ENCODE results near the gene THAP11. TPM values are rescaled to one million over a fixed set of nuclear protein-coding genes. Genes with fewer than 3 reads are reported as not detected.
"Not testable (repeated sequence)": the region's sequence is repeated elsewhere in the genome, so short reads cannot be mapped to it uniquely, and the experiment has no call there.

The THAP11 gene
- total RNA-seq, 1 experiment from 2014 or later: 33.3 TPM

GRCh38 chr16:67855789-67856188, 13.7 kb downstream of the THAP11 start:
- no peak for DNase-seq (ENCODE audit: low read depth, low spot score)
- in situ Hi-C loops (cut with HindIII; ENCODE audit: low pct_unique_long_range_greater_than_20kb, low sequenced_read_pairs): no loop called here

GRCh38 chr16:67856927-67857546, 14.9 kb downstream of the THAP11 start:
- in situ Hi-C loops (cut with HindIII; ENCODE audit: low pct_unique_long_range_greater_than_20kb, low sequenced_read_pairs): no loop called here
- DNase-seq (ENCODE audit: low read depth, low spot score): no peak

GRCh38 chr16:67857547-67858233, 15.6 kb downstream of the THAP11 start:
- in situ Hi-C loops (cut with HindIII; ENCODE audit: low pct_unique_long_range_greater_than_20kb, low sequenced_read_pairs): no loop called here
- no peak for DNase-seq (ENCODE audit: low read depth, low spot score)

GRCh38 chr16:67858500-67858899, 16.4 kb downstream of the THAP11 start:
- DNase-seq (ENCODE audit: low read depth, low spot score): no peak
- in situ Hi-C loops (cut with HindIII; ENCODE audit: low pct_unique_long_range_greater_than_20kb, low sequenced_read_pairs): no loop called here

GRCh38 chr16:67860589-67861398, 18.7 kb downstream of the THAP11 start:
- in situ Hi-C loops (cut with HindIII; ENCODE audit: low pct_unique_long_range_greater_than_20kb, low sequenced_read_pairs): no loop called here
- DNase-seq (ENCODE audit: low read depth, low spot score): peak; percentile 37

GRCh38 chr16:67861877-67862276, 19.8 kb downstream of the THAP11 start:
- in situ Hi-C loops (cut with HindIII; ENCODE audit: low pct_unique_long_range_greater_than_20kb, low sequenced_read_pairs): no loop called here
- DNase-seq (ENCODE audit: low read depth, low spot score): no peak

- no peak for DNase-seq (ENCODE audit: low read depth, low spot score)
- in situ Hi-C loops (cut with HindIII; ENCODE audit: low pct_unique_long_range_greater_than_20kb, low sequenced_read_pairs): no loop called here
Measured at GRCh38 chr16:67862623-67863583, 20.8 kb downstream of the THAP11 start.

- in situ Hi-C loops (cut with HindIII; ENCODE audit: low pct_unique_long_range_greater_than_20kb, low sequenced_read_pairs); DNase-seq (ENCODE audit: low read depth, low spot score): not testable (repeated sequence)
Measured at GRCh38 chr16:67864044-67864443, 21.9 kb downstream of the THAP11 start.

- in situ Hi-C loops (cut with HindIII; ENCODE audit: low pct_unique_long_range_greater_than_20kb, low sequenced_read_pairs): no loop called here
- DNase-seq (ENCODE audit: low read depth, low spot score): no peak
Measured at GRCh38 chr16:67864594-67864993, 22.5 kb downstream of the THAP11 start.

GRCh38 chr16:67865318-67865717, 23.2 kb downstream of the THAP11 start:
- in situ Hi-C loops (cut with HindIII; ENCODE audit: low pct_unique_long_range_greater_than_20kb, low sequenced_read_pairs): no loop called here
- DNase-seq (ENCODE audit: low read depth, low spot score): peak; percentile 80

- in situ Hi-C loops (cut with HindIII; ENCODE audit: low pct_unique_long_range_greater_than_20kb, low sequenced_read_pairs): no loop called here
- DNase-seq (ENCODE audit: low read depth, low spot score): no peak
Measured at GRCh38 chr16:67868290-67868689, 26.2 kb downstream of the THAP11 start.

GRCh38 chr16:67869653-67870052, 27.5 kb downstream of the THAP11 start:
- no peak for DNase-seq (ENCODE audit: low read depth, low spot score)
- in situ Hi-C loops (cut with HindIII; ENCODE audit: low pct_unique_long_range_greater_than_20kb, low sequenced_read_pairs): no loop called here

GRCh38 chr16:67871256-67871655, 29.1 kb downstream of the THAP11 start:
- in situ Hi-C loops (cut with HindIII; ENCODE audit: low pct_unique_long_range_greater_than_20kb, low sequenced_read_pairs): no loop called here
- DNase-seq (ENCODE audit: low read depth, low spot score): no peak

GRCh38 chr16:67872131-67872630, 30.1 kb downstream of the THAP11 start:
- in situ Hi-C loops (cut with HindIII; ENCODE audit: low pct_unique_long_range_greater_than_20kb, low sequenced_read_pairs): no loop called here
- no peak for DNase-seq (ENCODE audit: low read depth, low spot score)

GRCh38 chr16:67872631-67873434, 30.7 kb downstream of the THAP11 start, which contains the start of gene EDC4:
Gene EDC4, plus strand, starts transcription at chr16:67873052. Its CDS starts 210 bp downstream, at chr16:67873262.
- in situ Hi-C loops (cut with HindIII; ENCODE audit: low pct_unique_long_range_greater_than_20kb, low sequenced_read_pairs): no loop called here
- peak; percentile 63 for DNase-seq (ENCODE audit: low read depth, low spot score)
